Renal pelvis (tissue), 12 donors: Measurements from ENCODE around the gene SYNPR. TPM values are rescaled to one million over a fixed set of nuclear protein-coding genes. Genes with fewer than 3 reads are reported as not detected.
A peak's percentile ranks its signal among the peaks of the same experiment; 100 is the strongest.
"Not testable (repeated sequence)": the region's sequence is repeated elsewhere in the genome, so short reads cannot be mapped to it uniquely, and the experiment has no call there.

Experiments
- DNase-seq: peaks from one replicate; pipeline ENCODE4 v3.0.0-alpha.2; 2013
- long read RNA-seq, 16 experiments: transcript quantifications; one replicate each; lab custom pipeline, GENCODE V29; 2026
- polyA plus RNA-seq, 3 donors: library from polyadenylated mRNA; unstranded; fragments of 120-200 nt; gene quantifications; one replicate each; pipeline ENCODE4 v1.2.1, GENCODE V29; 2013; ENCODE audit not compliant: insufficient read length in 3 of 3

Gene SYNPR
- polyA plus RNA-seq, result under 1 TPM in 1 of 3 donors, not detected in 2; 0.09 TPM
- long read RNA-seq, donor 1, result 0 reads
- long read RNA-seq, donor 2, result 0 reads
- long read RNA-seq, donor 3, result 0 reads
- long read RNA-seq, donor 4, result 0 reads
- long read RNA-seq, donor 5, result 0 reads
- long read RNA-seq, donor 6, result 0 reads
- long read RNA-seq, donor 7, result 0 reads
- long read RNA-seq, donor 8, result 0 reads
- long read RNA-seq, donor 9, result 0 reads
- long read RNA-seq, donor 10, result 0 reads
- long read RNA-seq, donor 11, result 0 reads
- long read RNA-seq, donor 12, result 0 reads
- long read RNA-seq, donor 13, result 0 reads
- long read RNA-seq, donor 14, result 0 reads
- long read RNA-seq, donor 15, partial matches to known transcripts, result 0 of 1 reads
- long read RNA-seq, donor 15, other reads (novel, unspliced or antisense), result 0 of 1 reads
- long read RNA-seq, donor 16, result 0 reads

GRCh38 chr3:63278171-63279004 is at the start of gene SYNPR:
SYNPR (plus strand) TSS chr3:63278308.
- DNase-seq, result no peak

DNA sequence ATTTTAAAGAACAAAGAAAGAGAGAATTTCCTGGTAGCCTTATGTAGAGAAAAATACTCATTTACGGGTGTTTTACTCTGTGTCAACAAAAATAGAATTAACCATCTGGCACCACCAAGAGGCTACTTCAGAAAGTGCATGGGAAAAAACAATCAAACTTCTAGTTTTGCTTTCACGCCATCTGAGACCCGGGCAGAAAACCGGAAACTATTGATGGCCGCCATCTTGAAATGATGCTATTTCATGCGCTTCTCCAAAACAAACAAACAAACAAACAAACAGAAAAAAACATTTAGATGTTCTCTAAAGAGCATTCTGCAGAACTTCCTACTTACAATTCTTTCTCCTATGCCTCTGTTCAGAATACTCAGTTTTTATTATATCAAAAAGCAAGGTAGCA is 49.4 kb upstream of the SYNPR start:
- DNase-seq, result peak; percentile 46

- no peak for DNase-seq
Observed at GRCh38 chr3:63230146-63230545, 48.0 kb upstream of the SYNPR start.

GRCh38 chr3:63231643-63232042 is 46.5 kb upstream of the SYNPR start:
- peak; percentile 51 for DNase-seq

GRCh38 chr3:63232764-63233396 is 45.2 kb upstream of the SYNPR start:
- DNase-seq, result no peak

DNA sequence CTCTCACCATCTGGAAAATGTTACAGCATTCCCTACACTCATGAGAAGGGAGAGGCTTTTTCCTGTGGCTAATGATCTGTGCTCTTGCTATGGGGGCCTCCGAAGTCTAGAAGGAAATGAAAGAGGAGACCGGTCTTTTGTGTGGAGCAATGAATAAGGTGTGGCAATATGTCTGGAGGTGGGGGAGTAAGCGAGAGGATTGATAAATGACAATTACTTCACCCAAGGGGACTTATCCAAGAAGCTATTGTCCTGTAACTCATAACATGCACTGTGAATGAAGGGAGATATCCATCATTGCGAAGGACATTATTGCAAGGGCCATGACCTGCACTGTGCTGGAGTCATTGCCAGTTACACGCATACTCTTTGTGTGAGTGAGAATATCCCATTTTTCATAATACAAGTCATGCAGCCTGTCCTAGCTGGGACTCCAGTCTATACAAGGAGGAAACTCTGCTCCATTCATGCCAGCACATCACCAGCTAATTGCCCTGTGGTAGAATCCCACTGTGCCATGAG is 37.7 kb upstream of the SYNPR start:
- peak; percentile 11 for DNase-seq

GRCh38 chr3:63242124-63242523 is 36.0 kb upstream of the SYNPR start:
- DNase-seq, result no peak

GRCh38 chr3:63244486-63244885 is 33.6 kb upstream of the SYNPR start:
- no peak for DNase-seq

- DNase-seq, result no peak
Observed at GRCh38 chr3:63245726-63246241, 32.3 kb upstream of the SYNPR start.

- DNase-seq, result no peak
Observed at GRCh38 chr3:63248015-63248414, 30.1 kb upstream of the SYNPR start.

- DNase-seq, result no peak
Observed at GRCh38 chr3:63251499-63251898, 26.6 kb upstream of the SYNPR start.

- not testable (repeated sequence) for DNase-seq
Observed at GRCh38 chr3:63255819-63256218, 22.3 kb upstream of the SYNPR start.

DNA sequence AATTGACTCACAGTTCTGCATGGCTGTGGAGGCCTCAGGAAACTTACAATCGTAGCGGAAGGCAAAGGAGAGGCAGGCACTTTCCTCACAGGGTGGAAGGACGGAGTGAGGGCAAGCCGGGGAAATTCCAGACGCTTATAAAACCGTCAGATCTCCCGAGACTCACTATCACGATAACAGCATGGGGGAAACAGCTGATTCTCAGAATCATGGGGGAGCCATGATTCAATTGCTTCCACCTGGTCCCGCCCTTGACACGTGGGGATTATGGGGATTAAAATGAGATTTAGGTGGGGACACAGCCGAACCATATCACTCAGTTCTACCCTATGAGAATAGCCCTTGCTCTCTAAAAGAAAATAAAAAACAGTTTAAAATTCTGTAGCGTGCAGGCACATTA is 13.4 kb upstream of the SYNPR start:
- DNase-seq, result no peak

GRCh38 chr3:63274359-63274758 is 3.7 kb upstream of the SYNPR start:
- no peak for DNase-seq

DNA sequence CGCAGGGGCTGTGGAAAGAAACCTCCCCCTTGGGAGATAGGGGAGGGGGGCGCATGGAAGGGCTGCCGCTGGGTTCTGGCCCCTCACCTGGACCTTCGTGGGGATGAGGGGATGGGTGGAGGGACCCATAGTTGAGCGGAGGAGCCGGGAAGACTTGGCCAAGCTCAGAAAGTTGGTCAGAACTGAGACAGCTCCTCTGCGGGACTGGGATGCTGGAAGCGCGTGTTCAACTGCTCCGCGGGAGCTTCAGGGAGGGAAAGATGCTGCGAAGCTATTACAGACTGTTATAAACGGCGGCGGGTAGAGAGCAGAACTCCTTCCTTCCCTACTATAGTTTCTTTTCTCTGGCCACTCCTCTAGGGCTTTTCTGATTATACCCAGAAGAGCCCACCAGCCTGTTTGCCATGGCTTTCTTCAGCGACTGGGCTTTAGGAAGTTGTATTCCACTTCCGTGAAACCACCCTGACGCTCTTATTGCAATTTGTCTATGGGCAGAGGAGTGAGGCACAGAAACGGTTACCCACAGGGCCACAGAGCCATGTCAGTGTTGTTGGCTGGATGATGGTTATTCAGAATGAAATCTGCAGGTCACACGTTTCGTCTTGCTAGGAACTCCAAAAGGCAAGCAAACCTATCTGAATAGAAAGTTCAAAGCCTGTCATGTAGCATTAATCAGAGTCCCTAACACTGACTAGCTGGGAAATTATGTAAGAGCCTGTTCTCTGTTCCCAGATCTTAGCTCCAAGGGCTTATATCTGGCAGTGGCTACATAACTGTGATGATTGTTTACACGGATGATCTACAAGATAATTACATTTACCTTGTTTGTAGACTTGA is 1.1 kb downstream of the SYNPR start:
- DNase-seq, result no peak

DNA sequence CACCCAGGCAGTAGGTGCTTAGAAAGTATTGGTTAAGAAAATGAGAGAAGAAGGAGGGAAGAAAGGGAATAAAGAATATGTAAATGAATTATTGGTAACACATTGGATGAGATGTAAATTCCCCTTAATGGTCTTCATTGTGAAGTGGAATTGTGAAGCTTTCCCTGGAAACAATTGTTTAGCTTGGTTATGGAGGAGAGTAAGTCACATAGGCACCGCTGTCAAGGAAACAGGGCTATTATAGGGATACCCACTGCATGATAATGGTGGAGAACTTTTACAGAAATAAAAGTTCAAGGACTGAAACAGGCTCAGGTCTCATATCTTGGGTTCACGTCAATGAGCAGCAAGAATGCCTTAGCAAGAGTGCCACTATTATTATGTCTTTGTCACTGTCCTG is 9.5 kb downstream of the SYNPR start:
- no peak for DNase-seq

DNA sequence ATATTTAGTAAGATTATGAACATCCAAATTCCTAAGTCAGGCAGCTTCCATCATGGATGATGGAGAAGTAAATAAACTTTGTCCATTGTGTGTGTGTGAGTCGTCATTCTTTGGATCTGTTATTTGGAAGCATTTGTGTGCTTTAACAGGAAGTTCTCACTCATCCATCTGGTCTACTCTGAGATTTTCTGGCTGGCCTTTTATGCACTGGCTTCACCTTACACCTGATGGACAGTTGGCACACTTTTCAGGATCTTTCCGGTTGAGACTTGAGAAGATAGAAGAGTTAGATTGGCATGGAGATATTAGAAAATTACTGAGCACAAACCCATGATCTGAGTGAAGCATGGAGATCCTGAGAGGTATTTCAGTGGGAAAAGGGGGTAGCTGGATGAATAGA is 12.6 kb downstream of the SYNPR start:
- DNase-seq, result no peak

DNA sequence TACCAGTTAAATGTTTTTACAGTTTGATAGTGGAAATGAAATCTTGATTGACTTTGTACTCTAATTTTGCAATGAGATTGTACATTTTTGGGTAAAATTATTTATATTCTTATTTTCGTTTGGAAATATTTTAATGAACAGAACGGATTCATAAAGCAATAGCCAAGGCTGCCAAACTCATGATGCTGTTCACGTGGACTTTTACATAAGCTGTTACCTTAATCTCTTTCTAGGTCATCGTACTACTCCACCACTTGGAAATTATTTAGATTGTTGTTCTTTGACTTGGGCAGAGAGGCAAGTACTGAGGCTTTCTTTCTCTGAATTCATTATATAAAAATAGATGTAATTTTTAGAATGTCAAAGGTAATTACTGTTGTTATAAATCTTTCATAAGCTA is 16.2 kb downstream of the SYNPR start:
- no peak for DNase-seq

- no peak for DNase-seq
Observed at GRCh38 chr3:63295356-63295755, 17.2 kb downstream of the SYNPR start.

GRCh38 chr3:63295806-63296205 is 17.7 kb downstream of the SYNPR start:
- DNase-seq, result no peak

- DNase-seq, result no peak
Observed at GRCh38 chr3:63296249-63296648, 18.1 kb downstream of the SYNPR start.
